ENCODE measurements around the gene FGFR3. TPM values are rescaled to one million over a fixed set of nuclear protein-coding genes. Genes with fewer than 3 reads are reported as not detected.
A peak's percentile ranks its signal among the peaks of the same experiment; 100 is the strongest.

FGFR3 gene
- total and polyA plus RNA-seq, 10 of the 15 experiments (the other 5 are each of a cell fraction or from before 2014, with no cell fraction given): 0.05 to 0.33 (median 0.18) TPM; not detected in 6

- TF ChIP-seq ZBTB40 (IDR thresholded peaks at IDR 0.05; ENCODE audit: borderline replicate concordance): no peak
- TF ChIP-seq POU2F2 (IDR thresholded peaks at IDR 0.05; ENCODE audit: borderline replicate concordance, low read depth, low read length): no peak
- no peak for TF ChIP-seq SMAD5 (IDR thresholded peaks at IDR 0.05; ENCODE audit: low read depth)
- no peak for TF ChIP-seq MAX (IDR thresholded peaks at IDR 0.05; ENCODE audit: low read depth, low read length)
- peak; percentile 52; the same call in 1 of the 2 replicates for TF ChIP-seq ZNF687 (IDR thresholded peaks at IDR 0.05)
- TF ChIP-seq TCF3 (IDR thresholded peaks at IDR 0.05; ENCODE audit: borderline replicate concordance, insufficient read depth, low read depth, low read length): no peak
- TF ChIP-seq CREM (IDR thresholded peaks at IDR 0.05; ENCODE audit: low read depth): no peak
- no peak for TF ChIP-seq SP1 (IDR thresholded peaks at IDR 0.05; ENCODE audit: low read depth, low read length)
- peak; percentile 23; the same call in 1 of the 2 replicates for TF ChIP-seq SIN3A (IDR thresholded peaks at IDR 0.05; ENCODE audit: low read depth, low read length)
- no peak for TF ChIP-seq SPI1 (IDR thresholded peaks at IDR 0.05; ENCODE audit: borderline replicate concordance, insufficient read depth, low read depth, low read length)
- no peak for TF ChIP-seq MTA3 (IDR thresholded peaks at IDR 0.05; ENCODE audit: borderline replicate concordance, low read length)
- no peak for TF ChIP-seq CEBPB (IDR thresholded peaks at IDR 0.05; ENCODE audit: borderline replicate concordance in 1 of 2, low read depth in 2 of 2, low read length in 2 of 2)
- TF ChIP-seq NFIC (IDR thresholded peaks at IDR 0.05; ENCODE audit: low read depth, low read length): no peak
- no peak for TF ChIP-seq PML (IDR thresholded peaks at IDR 0.05; ENCODE audit: low read length)
- TF ChIP-seq NR2F1 (conservative IDR thresholded peaks at IDR 0.05): peak; percentile 57; the same call in 1 of the 2 replicates
- no peak for TF ChIP-seq TARDBP (IDR thresholded peaks at IDR 0.05; ENCODE audit: borderline replicate concordance)
- TF ChIP-seq KDM1A (IDR thresholded peaks at IDR 0.05; ENCODE audit: borderline replicate concordance): no peak
- no peak for TF ChIP-seq GATAD2B (conservative IDR thresholded peaks at IDR 0.05; ENCODE audit: low read depth)
- no peak for TF ChIP-seq MYB (IDR thresholded peaks at IDR 0.05; ENCODE audit: borderline replicate concordance, low read depth, low read length)
- TF ChIP-seq PKNOX1 (IDR thresholded peaks at IDR 0.05): no peak
- TF ChIP-seq IRF4 (IDR thresholded peaks at IDR 0.05; ENCODE audit: low read depth, low read length): no peak
Measured at GRCh38 chr4:1855333-1856070, 62.4 kb downstream of the FGFR3 start (continued).
